IMR-90 (cell line): Measurements from ENCODE around the gene PCSK6. TPM values are rescaled to one million over a fixed set of nuclear protein-coding genes. Genes with fewer than 3 reads are reported as not detected.

Source experiments
- ATAC-seq: fragments of 200-7000 bp; cut with Tn5 transposase; 2 replicates; pipeline ENCODE4 v1.9.1; 2020; ENCODE audit warnings: low read depth, mild to moderate bottlenecking, moderate library complexity
- BruUV-seq: library from RNA; stranded (reverse); fragments of 400-500 nt; replicated peaks from 2 replicates; lab custom pipeline; 2021; lab: Mats Ljungman, UMichigan
- CTCF ChIA-PET: fragments of 300-600 bp; formaldehyde crosslinking; extraction: SDS; loops from one replicate; lab custom pipeline; 2021; ENCODE audit warnings: antibody characterized with exemption; lab: Yijun Ruan, JAX
- POLR2A ChIA-PET: fragments of 300-600 bp; sonication (Branson Sonifier 250); formaldehyde crosslinking; loops from one replicate; lab custom pipeline; 2022; ENCODE audit warnings: antibody characterized with exemption; ENCODE audit not compliant: unreplicated experiment; lab: Charles Lee
- DNase-seq: peaks from one replicate; pipeline ENCODE4 v3.0.0; 2013
- H2AFZ ChIP-seq: replicated peaks from 2 replicates; pipeline ENCODE3; 2013; ENCODE audit warnings: low read length, mild to moderate bottlenecking; ENCODE audit not compliant: poor library complexity
- H2AK5ac ChIP-seq: 2 replicates; pipeline ENCODE4 v1.6.1; 2013; ENCODE audit warnings: low read depth, low read length, inconsistent platforms
- H2AK9ac ChIP-seq: replicated peaks from 2 replicates; pipeline ENCODE3; 2013; ENCODE audit warnings: mild to moderate bottlenecking, low read depth, low read length, moderate library complexity; ENCODE audit not compliant: poor library complexity
- H2BK120ac ChIP-seq: 2 replicates; pipeline ENCODE4 v1.6.1; 2013; ENCODE audit warnings: low read depth, low read length, inconsistent platforms
- H2BK15ac ChIP-seq: 3 replicates; pipeline ENCODE4 v1.6.1; 2013; ENCODE audit warnings: low read depth, low read length, inconsistent platforms
- H2BK20ac ChIP-seq: 2 replicates; pipeline ENCODE4 v1.6.1; 2013; ENCODE audit warnings: low read depth, mild to moderate bottlenecking, inconsistent platforms, low read length, moderate library complexity
- H2BK5ac ChIP-seq: 2 replicates; pipeline ENCODE4 v1.6.1; 2013; ENCODE audit warnings: mild to moderate bottlenecking, low read depth, low read length, inconsistent platforms; ENCODE audit not compliant: poor library complexity, severe bottlenecking
- H3K14ac ChIP-seq: replicated peaks from 2 replicates; pipeline ENCODE4 v1.6.1; 2013; ENCODE audit warnings: low read depth, low read length, inconsistent platforms
- H3K18ac ChIP-seq: 2 replicates; pipeline ENCODE4 v1.6.1; 2013; ENCODE audit warnings: low read depth, low read length, control low read depth
- H3K23ac ChIP-seq: 2 replicates; pipeline ENCODE4 v1.6.1; 2013; ENCODE audit warnings: low read depth, low read length, inconsistent platforms
- H3K27ac ChIP-seq: 2 replicates; pipeline ENCODE4 v1.5.1; 2013; ENCODE audit warnings: mild to moderate bottlenecking, control low read depth, low read length; ENCODE audit not compliant: insufficient read depth
- H3K27me3 ChIP-seq: 2 replicates; pipeline ENCODE4 v1.6.1; 2013; ENCODE audit warnings: low read length; ENCODE audit not compliant: control insufficient read depth, insufficient read depth
- H3K36me3 ChIP-seq: 2 replicates; pipeline ENCODE4 v1.6.1; 2013; ENCODE audit warnings: low read length, mixed read lengths; ENCODE audit not compliant: control insufficient read depth, insufficient read depth
- H3K4ac ChIP-seq: 2 replicates; pipeline ENCODE4 v1.6.1; 2013; ENCODE audit warnings: low read depth, low read length, inconsistent platforms
- H3K4me1 ChIP-seq: 2 replicates; pipeline ENCODE4 v1.6.1; 2013; ENCODE audit warnings: low read length, mixed read lengths; ENCODE audit not compliant: control insufficient read depth, insufficient read depth
- H3K4me2 ChIP-seq: 2 replicates; pipeline ENCODE4 v1.6.1; 2013; ENCODE audit warnings: low read depth, mild to moderate bottlenecking, control low read depth, low read length, moderate library complexity
- H3K4me3 ChIP-seq: 2 replicates; pipeline ENCODE4 v1.5.1; 2013; ENCODE audit warnings: low read depth, mild to moderate bottlenecking, control low read depth, low read length, moderate library complexity; ENCODE audit not compliant: insufficient read depth
- H3K56ac ChIP-seq: 2 replicates; pipeline ENCODE4 v1.6.1; 2013; ENCODE audit warnings: low read length, inconsistent platforms; ENCODE audit not compliant: insufficient read depth; ENCODE audit errors: extremely low read depth
- H3K79me1 ChIP-seq, 2 experiments: 2 replicates each; pipeline ENCODE4 v1.6.1; 2013; ENCODE audit warnings: low read length in 2 of 2, inconsistent platforms in 1 of 2, low read depth in 1 of 2
- H3K9ac ChIP-seq: 2 replicates; pipeline ENCODE4 v1.6.1; 2013; ENCODE audit warnings: low read depth, low read length, control low read depth
- H3K9me1 ChIP-seq: 2 replicates; pipeline ENCODE4 v1.6.1; 2013; ENCODE audit warnings: low read length, inconsistent platforms; ENCODE audit not compliant: insufficient read depth
- H3K9me3 ChIP-seq: 2 replicates; pipeline ENCODE4 v1.6.1; 2013; ENCODE audit warnings: low read length; ENCODE audit not compliant: control insufficient read depth, insufficient read depth
- H4K20me1 ChIP-seq: 2 replicates; pipeline ENCODE4 v1.6.1; 2013; ENCODE audit warnings: low read length, inconsistent platforms; ENCODE audit not compliant: insufficient read depth
- H4K5ac ChIP-seq: 2 replicates; pipeline ENCODE4 v1.6.1; 2013; ENCODE audit warnings: mild to moderate bottlenecking, low read depth, low read length, control low read depth
- H4K8ac ChIP-seq, 2 experiments: 2 replicates each; pipeline ENCODE4 v1.6.1; 2013; ENCODE audit warnings: low read depth in 2 of 2, low read length in 2 of 2, control low read depth in 1 of 2, inconsistent platforms in 1 of 2
- H4K91ac ChIP-seq: 2 replicates; pipeline ENCODE4 v1.6.1; 2013; ENCODE audit warnings: low read depth, low read length, inconsistent platforms; ENCODE audit not compliant: insufficient read depth
- BHLHE40 ChIP-seq: fragments of 150-350 bp; IDR thresholded peaks from 2 replicates; pipeline ENCODE4 v1.6.1; 2016; ENCODE audit warnings: mild to moderate bottlenecking, low read depth, low read length
- CEBPB ChIP-seq: IDR thresholded peaks from 2 replicates; pipeline ENCODE4 v1.6.1; 2012; ENCODE audit warnings: low read depth, low read length, improper control_type of control experiment
- ELK1 ChIP-seq: fragments of 150-350 bp; IDR thresholded peaks from 2 replicates; pipeline ENCODE4 v1.6.1; 2016; ENCODE audit warnings: low read depth, mild to moderate bottlenecking, low read length, moderate library complexity, borderline replicate concordance
- MAFK ChIP-seq: IDR thresholded peaks from 2 replicates; pipeline ENCODE4 v1.6.1; 2012; ENCODE audit warnings: low read depth, low read length, improper control_type of control experiment
- MAZ ChIP-seq: IDR thresholded peaks from 2 replicates; pipeline ENCODE4 v1.6.1; 2012; ENCODE audit warnings: low read depth, mild to moderate bottlenecking, low read length, improper control_type of control experiment, moderate library complexity, borderline replicate concordance
- MXI1 ChIP-seq: IDR thresholded peaks from 2 replicates; pipeline ENCODE4 v1.6.1; 2012; ENCODE audit warnings: low read depth, mild to moderate bottlenecking, low read length, moderate library complexity, borderline replicate concordance
- WGBS, 2 experiments: methylation state at CpG; one replicate each; pipeline versions ENCODE4 v1.1.5 to v1.1.7; 2013; ENCODE audit warnings: missing lambda C conversion rate in 2 of 2; ENCODE audit not compliant: insufficient read length in 1 of 2; ENCODE audit errors: extremely low coverage in 2 of 2; 5-methylcytosine and 5-hydroxymethylcytosine counted together
- dilution Hi-C: fragments of 300-500 bp; cut with HindIII; formaldehyde crosslinking; loops from one replicate; pipeline ENCODE4 v1.14.3; 2018; ENCODE audit warnings: low sequenced_read_pairs; ENCODE audit not compliant: unreplicated experiment
- in situ Hi-C: fragments of 300-500 bp; cut with MboI; formaldehyde crosslinking; loops from 3 replicates; pipeline ENCODE4 v1.14.3; 2019; ENCODE audit warnings: low sequenced_read_pairs, inconsistent platforms, mixed read lengths
- intact Hi-C: fragments of 100-400 bp; cut with micrococcal nuclease; formaldehyde crosslinking; loops from 2 replicates; pipeline ENCODE4 v1.10.0; 2022
- polyA plus RNA-seq, 3 experiments: library from polyadenylated mRNA; depleted of rRNA; stranded (reverse); fragments of >200 nt; gene quantifications; 2 replicates each; pipeline ENCODE4 v1.2.3, GENCODE V29; 2012; ENCODE audit warnings: low replicate concordance in 1 of 3
- total RNA-seq: library from RNA; depleted of rRNA; stranded (reverse); fragments of >200 nt; gene quantifications from 2 replicates; pipeline ENCODE4 v1.2.3, GENCODE V29; 2012

PCSK6 gene
- total and polyA plus RNA-seq, 2 of the 4 experiments (the other 2 are of a cell fraction), result not detected

- H3K36me3 ChIP-seq, result no peaks in the 10 kb centered on the region
- dilution Hi-C loops (no loop called here), intact Hi-C loops (no loop called here), in situ Hi-C loops (no loop called here)
- no peak overlapping the region for H2BK15ac ChIP-seq
- peaks cover 9% of the 10 kb centered on the region for H3K27me3 ChIP-seq
- H3K4me2 ChIP-seq, result no peak overlapping the region
- H4K8ac ChIP-seq, result no peak overlapping the region
- no peak overlapping the region for H3K4me3 ChIP-seq
- ATAC-seq, result no peak
- BruUV-seq, result no TSS peak
- H2BK120ac ChIP-seq, result no peak overlapping the region
- peaks cover 2% of the 10 kb centered on the region; the same call in 1 of the 2 replicates for H3K9me3 ChIP-seq
- H3K56ac ChIP-seq, result no peak overlapping the region
- H3K27ac ChIP-seq, result no peak overlapping the region
- no peak for DNase-seq
- no peak overlapping the region for H3K23ac ChIP-seq
- H2BK5ac ChIP-seq, result no peak overlapping the region
- H3K4me1 ChIP-seq, result no peaks in the 10 kb centered on the region; the same call in 1 of the 2 replicates
- no peak overlapping the region for H3K9ac ChIP-seq
- H2AK9ac ChIP-seq, result no peak overlapping the region
- no peak overlapping the region for H2AK5ac ChIP-seq
- no peak overlapping the region for H2AFZ ChIP-seq
- TF ChIP-seq ELK1 (no peak), MAZ (no peak), MXI1 (no peak), BHLHE40 (no peak), CEBPB (no peak), MAFK (no peak)
- H3K4ac ChIP-seq, result no peak overlapping the region
- H4K20me1 ChIP-seq, result no peaks in the 10 kb centered on the region
- 50% methylated on average over 2 of the region's 7 CpGs; no CpG with 5 or more reads in 1 of the 2 experiments for WGBS, 2 experiments
- no peaks in the 10 kb centered on the region for H3K79me1 ChIP-seq
- no peak overlapping the region for H3K14ac ChIP-seq
- H4K91ac ChIP-seq, result no peak overlapping the region
- no peak overlapping the region for H4K5ac ChIP-seq
- POLR2A ChIA-PET, result no interaction called here
- no peak overlapping the region for H2BK20ac ChIP-seq
- H3K9me1 ChIP-seq, result 0 out of 2 replicates have a peak, but pooled peaks cover 3% of the 10 kb centered on the region
- CTCF ChIA-PET, result no interaction called here
- H3K18ac ChIP-seq, result no peak overlapping the region
These were observed 48.5 kb downstream of the PCSK6 start for GRCh38 chr15:101440846-101441590.
